Peyer's patch (tissue), 4 donors: ENCODE data around the gene KPNA6. TPM values are rescaled to one million over a fixed set of nuclear protein-coding genes. Genes with fewer than 3 reads are reported as not detected.
"Not testable (repeated sequence)": the region's sequence is repeated elsewhere in the genome, so short reads cannot be mapped to it uniquely, and the experiment has no call there.

Experiments
- DNase-seq, 3 donors: peaks; one replicate each; pipeline ENCODE4 v3.0.0-alpha.2; 2017 to 2019
- H3K27ac ChIP-seq, 4 donors: fragments of 200-600 bp; sonication (generic); one replicate each; pipeline ENCODE4 v1.5.1; 2016 to 2019
- H3K27me3 ChIP-seq, 2 donors: fragments of 200-600 bp; sonication (generic); one replicate each; pipeline ENCODE4 v1.5.1; 2019
- H3K36me3 ChIP-seq, 3 donors: fragments of 200-600 bp; sonication (generic); one replicate each; pipeline ENCODE4 v1.5.1; 2016 to 2019
- H3K4me1 ChIP-seq, 4 donors: fragments of 200-600 bp; sonication (generic); one replicate each; pipeline ENCODE4 v1.5.1; 2016 to 2019
- H3K4me3 ChIP-seq, 4 donors: fragments of 200-600 bp; sonication (generic); 1 replicate in 3 of 4; 2 replicates in 1 of 4; pipeline ENCODE4 v1.5.1; 2016 to 2019; ENCODE audit warnings: mild to moderate bottlenecking in 1 of 4
- H3K9me3 ChIP-seq, 4 donors: fragments of 200-600 bp; sonication (generic); one replicate each; pipeline ENCODE4 v1.5.1; 2016 to 2019; ENCODE audit warnings: mild to moderate bottlenecking in 1 of 4
- CTCF ChIP-seq, 6 experiments: fragments of 450-650 bp in 4 of 6; fragments of 200-600 bp in 2 of 6; sonication (generic) in 1 of 6; IDR thresholded peaks; one replicate each; pipeline ENCODE4 v1.5.1; 2017 to 2019; ENCODE audit warnings: antibody characterized with exemption in 6 of 6, mild to moderate bottlenecking in 3 of 6, moderate library complexity in 1 of 6
- POLR2A ChIP-seq, 2 donors: fragments of 450-650 bp; IDR thresholded peaks; one replicate each; pipeline ENCODE4 v1.5.1; 2017; ENCODE audit warnings: antibody characterized with exemption in 2 of 2, mild to moderate bottlenecking in 2 of 2, moderate library complexity in 2 of 2
- total RNA-seq, 4 donors: library from RNA; depleted of rRNA; stranded (reverse); fragments of >200 nt; gene quantifications; one replicate each; pipeline ENCODE4 v1.1.0, GENCODE V29; 2016

Gene KPNA6
- total RNA-seq, 4 donors from 2014 or later: 24.8 to 29.8 (median 25.6) TPM

GRCh38 chr1:32112806-32113375 is 5.0 kb downstream of the KPNA6 start:
- H3K27me3 ChIP-seq: no peaks in the 10 kb centered on the region
- H3K4me1 ChIP-seq: peaks cover 0 to 43% (median 18%) of the 10 kb centered on the region in 4 donors
- H3K36me3 ChIP-seq: no peaks in the 10 kb centered on the region
- no peaks in the 10 kb centered on the region for H3K9me3 ChIP-seq
- no peak overlapping the region for H3K4me3 ChIP-seq
- H3K27ac ChIP-seq: no peak overlapping the region
- no peak for DNase-seq
- no peak for TF ChIP-seq CTCF (IDR thresholded peaks at IDR 0.05)
- no peak for TF ChIP-seq POLR2A (IDR thresholded peaks at IDR 0.05)

- H3K27ac ChIP-seq, DNase-seq, H3K4me3 ChIP-seq, H3K9me3 ChIP-seq, H3K36me3 ChIP-seq, H3K27me3 ChIP-seq: not testable (repeated sequence)
- H3K4me1 ChIP-seq: peaks cover 0 to 43% (median 18%) of the 10 kb centered on the region in 4 donors
Observed at GRCh38 chr1:32113436-32113835, 5.6 kb downstream of the KPNA6 start.

GRCh38 chr1:32114420-32114819 is 6.6 kb downstream of the KPNA6 start:
- H3K4me1 ChIP-seq: peaks cover 0 to 37% (median 17%) of the 10 kb centered on the region in 4 donors
- H3K9me3 ChIP-seq: no peaks in the 10 kb centered on the region
- H3K4me3 ChIP-seq: no peak overlapping the region
- no peaks in the 10 kb centered on the region for H3K27me3 ChIP-seq
- no peak overlapping the region for H3K27ac ChIP-seq
- TF ChIP-seq POLR2A (IDR thresholded peaks at IDR 0.05) (no peak), CTCF (IDR thresholded peaks at IDR 0.05) (no peak)
- DNase-seq: no peak
- H3K36me3 ChIP-seq: no peaks in the 10 kb centered on the region

- no peak for DNase-seq
- H3K27ac ChIP-seq: no peak overlapping the region
Observed at GRCh38 chr1:32115496-32115895, 7.6 kb downstream of the KPNA6 start.

GRCh38 chr1:32116531-32116930 is 8.7 kb downstream of the KPNA6 start:
- no peak overlapping the region for H3K27ac ChIP-seq
- H3K9me3 ChIP-seq: no peaks in the 10 kb centered on the region
- peaks cover 0 to 25% (median 6%) of the 10 kb centered on the region in 4 donors for H3K4me1 ChIP-seq
- H3K27me3 ChIP-seq: no peaks in the 10 kb centered on the region
- no peak for TF ChIP-seq CTCF (IDR thresholded peaks at IDR 0.05)
- no peak for TF ChIP-seq POLR2A (IDR thresholded peaks at IDR 0.05)
- no peak overlapping the region for H3K4me3 ChIP-seq
- no peak for DNase-seq
- no peaks in the 10 kb centered on the region for H3K36me3 ChIP-seq

More at GRCh38 chr1:32115496-32115895, 7.6 kb downstream of the KPNA6 start:
- H3K9me3 ChIP-seq: no peaks in the 10 kb centered on the region
- no peaks in the 10 kb centered on the region for H3K27me3 ChIP-seq
- no peak for TF ChIP-seq CTCF (IDR thresholded peaks at IDR 0.05)
- no peak for TF ChIP-seq POLR2A (IDR thresholded peaks at IDR 0.05)
- no peak overlapping the region for H3K4me3 ChIP-seq
- no peaks in the 10 kb centered on the region for H3K36me3 ChIP-seq
- peaks cover 0 to 26% (median 10%) of the 10 kb centered on the region in 4 donors for H3K4me1 ChIP-seq

GRCh38 chr1:32122151-32122550 is 14.3 kb downstream of the KPNA6 start:
- Histone ChIP-seq H3K9me3 (no peaks in the 10 kb centered on the region), H3K4me1 (peaks cover 0 to 20% (median 2%) of the 10 kb centered on the region in 4 donors), H3K27me3 (no peaks in the 10 kb centered on the region), H3K27ac (no peak overlapping the region), H3K4me3 (no peak overlapping the region), H3K36me3 (no peaks in the 10 kb centered on the region)
- DNase-seq: no peak
- no peak for TF ChIP-seq POLR2A (IDR thresholded peaks at IDR 0.05)
- TF ChIP-seq CTCF (IDR thresholded peaks at IDR 0.05): no peak

GRCh38 chr1:32123361-32123760 is 15.5 kb downstream of the KPNA6 start:
- not testable (repeated sequence) for H3K27ac ChIP-seq
- peaks cover 0 to 20% (median 2%) of the 10 kb centered on the region in 4 donors for H3K4me1 ChIP-seq

More at GRCh38 chr1:32123361-32123760, 15.5 kb downstream of the KPNA6 start:
- DNase-seq, H3K9me3 ChIP-seq, H3K36me3 ChIP-seq, H3K4me3 ChIP-seq, H3K27me3 ChIP-seq: not testable (repeated sequence)
